Measurements from ENCODE around the gene GP1BB. TPM values are rescaled to one million over a fixed set of nuclear protein-coding genes. Genes with fewer than 3 reads are reported as not detected.
A peak's percentile ranks its signal among the peaks of the same experiment; 100 is the strongest.

The GP1BB gene
- polyA plus RNA-seq, 1 donor from 2014 or later, result 2.0 TPM

GRCh38 chr22:19716041-19716828, 7.1 kb upstream of the GP1BB start:
- Mint-ChIP-seq H3K27me3 (peaks cover 47% of the 10 kb centered on the region), H3K4me3 (peak overlapping the region in 3 of 4 donors; percentile 27 to 54 (median 32)), H3K9me3 (peaks cover 0 to 1% (median 0%) of the 10 kb centered on the region in 3 donors), H3K36me3 (no peaks in the 10 kb centered on the region), H3K27ac (no peak overlapping the region), H3K4me1 (peaks cover 0 to 6% (median 4%) of the 10 kb centered on the region in 3 donors)

- Mint-ChIP-seq H3K9me3 (peaks cover 0 to 1% (median 0%) of the 10 kb centered on the region in 3 donors), H3K4me3 (peak overlapping the region in 2 of 4 donors; percentile 32 to 54), H3K4me1 (peaks cover 0 to 6% (median 4%) of the 10 kb centered on the region in 3 donors), H3K27ac (no peak overlapping the region), H3K36me3 (no peaks in the 10 kb centered on the region), H3K27me3 (peaks cover 50% of the 10 kb centered on the region)
These were observed 6.6 kb upstream of the GP1BB start for GRCh38 chr22:19716829-19717105.

- Mint-ChIP-seq H3K4me3 (peak overlapping the region in 1 of 4 donors; percentile 72), H3K27me3 (peaks cover 50% of the 10 kb centered on the region), H3K27ac (peak overlapping the region in 1 of 3 donors; percentile 67), H3K4me1 (peaks cover 0 to 6% (median 4%) of the 10 kb centered on the region in 3 donors), H3K36me3 (no peaks in the 10 kb centered on the region), H3K9me3 (peaks cover 0 to 1% (median 0%) of the 10 kb centered on the region in 3 donors)
These were observed 6.2 kb upstream of the GP1BB start for GRCh38 chr22:19717181-19717580.

- peaks cover 0 to 1% (median 0%) of the 10 kb centered on the region in 3 donors for H3K9me3 Mint-ChIP-seq
- H3K27me3 Mint-ChIP-seq, result peaks cover 52% of the 10 kb centered on the region
- H3K27ac Mint-ChIP-seq, result peak overlapping the region in 2 of 3 donors; percentile 67 to 85
- H3K4me3 Mint-ChIP-seq, result peak overlapping the region; percentile 66 to 85 (median 70)
- H3K4me1 Mint-ChIP-seq, result peaks cover 0 to 6% (median 4%) of the 10 kb centered on the region in 3 donors
- no peaks in the 10 kb centered on the region for H3K36me3 Mint-ChIP-seq
These were observed 5.5 kb upstream of the GP1BB start for GRCh38 chr22:19717691-19718455.

- no peak overlapping the region for H3K27ac Mint-ChIP-seq
- no peak overlapping the region for H3K4me3 Mint-ChIP-seq
- H3K27me3 Mint-ChIP-seq, result peaks cover 50% of the 10 kb centered on the region
- H3K4me1 Mint-ChIP-seq, result peaks cover 2 to 6% (median 4%) of the 10 kb centered on the region in 3 donors
- peaks cover 0 to 1% (median 0%) of the 10 kb centered on the region in 3 donors for H3K9me3 Mint-ChIP-seq
- no peaks in the 10 kb centered on the region for H3K36me3 Mint-ChIP-seq
These were observed 4.8 kb upstream of the GP1BB start for GRCh38 chr22:19718456-19719049.

- Mint-ChIP-seq H3K27me3 (peaks cover 45% of the 10 kb centered on the region), H3K36me3 (no peaks in the 10 kb centered on the region), H3K9me3 (peaks cover 0 to 1% (median 0%) of the 10 kb centered on the region in 3 donors), H3K4me1 (peaks cover 2 to 6% (median 4%) of the 10 kb centered on the region in 3 donors), H3K27ac (peak overlapping the region in 2 of 3 donors; percentile 21 to 83), H3K4me3 (peak overlapping the region; percentile 57 to 77 (median 72))
These were observed 4.3 kb upstream of the GP1BB start for GRCh38 chr22:19719050-19719482.

GRCh38 chr22:19719488-19720021, 3.8 kb upstream of the GP1BB start:
- Mint-ChIP-seq H3K36me3 (no peaks in the 10 kb centered on the region), H3K4me1 (peaks cover 3 to 8% (median 4%) of the 10 kb centered on the region in 3 donors), H3K27ac (peak overlapping the region in 2 of 3 donors; percentile 21 to 83), H3K9me3 (peaks cover 0 to 1% (median 0%) of the 10 kb centered on the region in 3 donors), H3K27me3 (peaks cover 46% of the 10 kb centered on the region), H3K4me3 (peak overlapping the region; percentile 63 to 77 (median 72))

- H3K27me3 Mint-ChIP-seq, result peaks cover 48% of the 10 kb centered on the region
- H3K9me3 Mint-ChIP-seq, result peaks cover 0 to 1% (median 0%) of the 10 kb centered on the region in 3 donors
- H3K36me3 Mint-ChIP-seq, result no peaks in the 10 kb centered on the region
- H3K4me3 Mint-ChIP-seq, result peak overlapping the region in 3 of 4 donors; percentile 11 to 84 (median 65)
- H3K4me1 Mint-ChIP-seq, result peaks cover 4 to 12% (median 4%) of the 10 kb centered on the region in 3 donors
- no peak overlapping the region for H3K27ac Mint-ChIP-seq
These were observed 3.0 kb upstream of the GP1BB start for GRCh38 chr22:19720150-19720827.

- peak overlapping the region in 1 of 4 donors; percentile 11 for H3K4me3 Mint-ChIP-seq
These were observed 2.4 kb upstream of the GP1BB start for GRCh38 chr22:19720999-19721329.

GRCh38 chr22:19721330-19722177, 1.8 kb upstream of the GP1BB start:
- Mint-ChIP-seq H3K27me3 (peaks cover 45% of the 10 kb centered on the region), H3K9me3 (no peaks in the 10 kb centered on the region), H3K4me3 (peak overlapping the region in 1 of 4 donors; percentile 9), H3K4me1 (peaks cover 4 to 13% (median 4%) of the 10 kb centered on the region in 3 donors), H3K27ac (no peak overlapping the region), H3K36me3 (no peaks in the 10 kb centered on the region)

More at GRCh38 chr22:19720999-19721329, 2.4 kb upstream of the GP1BB start:
- Mint-ChIP-seq H3K27ac (no peak overlapping the region), H3K36me3 (no peaks in the 10 kb centered on the region), H3K9me3 (peaks cover 0 to under 1% (median 0%) of the 10 kb centered on the region in 3 donors), H3K27me3 (peaks cover 48% of the 10 kb centered on the region), H3K4me1 (peaks cover 4 to 13% (median 4%) of the 10 kb centered on the region in 3 donors)

GRCh38 chr22:19722178-19722981, 959 bp upstream of the GP1BB start:
- H3K27me3 Mint-ChIP-seq, result peaks cover 42% of the 10 kb centered on the region
- peaks cover 4 to 13% (median 4%) of the 10 kb centered on the region in 3 donors for H3K4me1 Mint-ChIP-seq
- H3K9me3 Mint-ChIP-seq, result no peaks in the 10 kb centered on the region
- H3K4me3 Mint-ChIP-seq, result no peak overlapping the region
- H3K36me3 Mint-ChIP-seq, result no peaks in the 10 kb centered on the region
- H3K27ac Mint-ChIP-seq, result no peak overlapping the region

GRCh38 chr22:19722982-19723231, 432 bp upstream of the GP1BB start:
- no peaks in the 10 kb centered on the region for H3K9me3 Mint-ChIP-seq
- H3K36me3 Mint-ChIP-seq, result no peaks in the 10 kb centered on the region
- peaks cover 4 to 11% (median 4%) of the 10 kb centered on the region in 3 donors for H3K4me1 Mint-ChIP-seq
- no peak overlapping the region for H3K27ac Mint-ChIP-seq
- H3K4me3 Mint-ChIP-seq, result peak overlapping the region in 1 of 4 donors; percentile 26
- H3K27me3 Mint-ChIP-seq, result peaks cover 40% of the 10 kb centered on the region

Data from IgD-negative memory B cell (primary cell).